Caco-2 (cell line): ENCODE data around the gene DHRS7. TPM values are rescaled to one million over a fixed set of nuclear protein-coding genes. Genes with fewer than 3 reads are reported as not detected.

Source experiments
- BruUV-seq: library from RNA; stranded (reverse); fragments of 400-500 nt; replicated peaks from 2 replicates; lab custom pipeline; 2021; lab: Mats Ljungman, UMichigan
- CTCF ChIA-PET: fragments of 300-600 bp; sonication (Branson Sonifier 250); formaldehyde crosslinking; loops from one replicate; lab custom pipeline; 2022; ENCODE audit warnings: antibody characterized with exemption; lab: Charles Lee
- POLR2A ChIA-PET: fragments of 300-600 bp; sonication (Branson Sonifier 250); formaldehyde crosslinking; loops from one replicate; lab custom pipeline; 2022; ENCODE audit warnings: antibody characterized with exemption; lab: Charles Lee
- DNase-seq, 2 experiments: peaks; one replicate each; pipeline versions ENCODE4 v3.0.0 to v3.0.0-alpha.2; 2020 to 2022
- H3K27me3 ChIP-seq: replicated peaks from 2 replicates; pipeline ENCODE4 v1.6.0; 2011; ENCODE audit warnings: low read length; ENCODE audit not compliant: control insufficient read depth, insufficient read depth
- H3K36me3 ChIP-seq: 2 replicates; pipeline ENCODE4 v1.5.1; 2011; ENCODE audit warnings: low read length; ENCODE audit not compliant: control insufficient read depth, insufficient read depth
- H3K4me1 ChIP-seq: fragments of 250-450 bp; sonication (Bioruptor Pico); 2 replicates; pipeline ENCODE4 v1.5.1; 2020; ENCODE audit warnings: mild to moderate bottlenecking
- H3K4me3 ChIP-seq: 2 replicates; pipeline ENCODE4 v1.5.1; 2011; ENCODE audit warnings: low read depth, mild to moderate bottlenecking, control low read depth, low read length
- H3K9me3 ChIP-seq: fragments of 250-450 bp; sonication (Bioruptor Pico); 2 replicates; pipeline ENCODE4 v1.5.1; 2020; ENCODE audit warnings: mild to moderate bottlenecking, moderate library complexity
- H3K27ac Mint-ChIP-seq: one replicate; pipeline ENCODE4 v1.8.0; 2022; ENCODE audit warnings: mixed read lengths; ENCODE audit not compliant: unreplicated experiment
- H3K27me3 Mint-ChIP-seq: one replicate; pipeline ENCODE4 v1.8.0; 2022; ENCODE audit warnings: mixed read lengths; ENCODE audit not compliant: insufficient read depth, unreplicated experiment
- H3K36me3 Mint-ChIP-seq: one replicate; pipeline ENCODE4 v1.8.0; 2022; ENCODE audit warnings: mild to moderate bottlenecking, mixed read lengths; ENCODE audit not compliant: insufficient read depth, unreplicated experiment
- H3K4me1 Mint-ChIP-seq: one replicate; pipeline ENCODE4 v1.8.0; 2022; ENCODE audit warnings: low read depth, mixed read lengths; ENCODE audit not compliant: unreplicated experiment
- H3K4me3 Mint-ChIP-seq: one replicate; pipeline ENCODE4 v1.8.0; 2022; ENCODE audit warnings: mild to moderate bottlenecking, moderate library complexity, mixed read lengths; ENCODE audit not compliant: unreplicated experiment
- H3K9me3 Mint-ChIP-seq: one replicate; pipeline ENCODE4 v1.8.0; 2022; ENCODE audit warnings: mixed read lengths; ENCODE audit not compliant: unreplicated experiment
- intact Hi-C: fragments of 100-400 bp; cut with micrococcal nuclease; formaldehyde crosslinking; loops from one replicate; pipeline ENCODE4 v1.10.0; 2022; ENCODE audit not compliant: unreplicated experiment
- total RNA-seq: library from RNA; stranded (reverse); gene quantifications from 2 replicates; pipeline ENCODE4 v1.2.3, GENCODE V29; 2022
- TF ChIP-seq, protein P1 (sequence below), 2 experiments: fragments of 200-600 bp in 1 of 2; IDR thresholded peaks; 1 replicate in 1 of 2; 2 replicates in 1 of 2; pipeline versions ENCODE4 v1.5.1 to v1.8.0; 2011 to 2022; ENCODE audit warnings: antibody characterized with exemption in 1 of 2, control low read depth in 1 of 2, inconsistent platforms in 1 of 2, low read depth in 1 of 2, low read length in 1 of 2, mild to moderate bottlenecking in 1 of 2, moderate library complexity in 1 of 2; ENCODE audit not compliant: insufficient read depth in 1 of 2, severe bottlenecking in 1 of 2, unreplicated experiment in 1 of 2

The DHRS7 gene
- total RNA-seq, 1 experiment from 2014 or later = 61.6 TPM

DNA sequence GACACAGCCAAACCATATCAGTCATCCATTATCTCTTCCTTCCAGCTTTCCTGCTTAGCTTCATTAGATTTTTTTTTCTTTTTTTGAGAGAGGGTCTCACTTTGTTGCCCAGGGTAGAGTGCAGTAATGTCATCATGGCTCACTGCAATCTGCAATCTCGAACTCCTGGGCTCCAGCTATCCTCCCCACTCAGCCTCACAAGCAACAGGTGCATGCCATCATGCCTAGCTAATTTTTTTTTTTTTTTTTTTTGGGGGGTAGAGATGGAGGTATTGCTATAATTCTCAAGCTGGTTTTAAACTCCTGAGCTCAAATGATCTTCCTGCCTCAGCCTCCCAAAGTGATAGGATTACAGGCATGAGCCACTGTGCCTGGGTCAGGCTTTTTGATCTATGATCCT is 45.5 kb upstream of the DHRS7 start:
- Mint-ChIP-seq H3K27ac (no peak overlapping the region), H3K27me3 (peaks cover 17% of the 10 kb centered on the region), H3K9me3 (no peaks in the 10 kb centered on the region), H3K4me3 (no peak overlapping the region), H3K36me3 (no peaks in the 10 kb centered on the region), H3K4me1 (no peaks in the 10 kb centered on the region)
- intact Hi-C loops = no loop called here
- ChIA-PET POLR2A (no interaction called here), CTCF (no interaction called here)
- Histone ChIP-seq H3K36me3 (no peaks in the 10 kb centered on the region), H3K27me3 (no peaks in the 10 kb centered on the region), H3K9me3 (no peaks in the 10 kb centered on the region), H3K4me1 (no peaks in the 10 kb centered on the region), H3K4me3 (no peak overlapping the region)
- TF ChIP-seq, protein P1, sequence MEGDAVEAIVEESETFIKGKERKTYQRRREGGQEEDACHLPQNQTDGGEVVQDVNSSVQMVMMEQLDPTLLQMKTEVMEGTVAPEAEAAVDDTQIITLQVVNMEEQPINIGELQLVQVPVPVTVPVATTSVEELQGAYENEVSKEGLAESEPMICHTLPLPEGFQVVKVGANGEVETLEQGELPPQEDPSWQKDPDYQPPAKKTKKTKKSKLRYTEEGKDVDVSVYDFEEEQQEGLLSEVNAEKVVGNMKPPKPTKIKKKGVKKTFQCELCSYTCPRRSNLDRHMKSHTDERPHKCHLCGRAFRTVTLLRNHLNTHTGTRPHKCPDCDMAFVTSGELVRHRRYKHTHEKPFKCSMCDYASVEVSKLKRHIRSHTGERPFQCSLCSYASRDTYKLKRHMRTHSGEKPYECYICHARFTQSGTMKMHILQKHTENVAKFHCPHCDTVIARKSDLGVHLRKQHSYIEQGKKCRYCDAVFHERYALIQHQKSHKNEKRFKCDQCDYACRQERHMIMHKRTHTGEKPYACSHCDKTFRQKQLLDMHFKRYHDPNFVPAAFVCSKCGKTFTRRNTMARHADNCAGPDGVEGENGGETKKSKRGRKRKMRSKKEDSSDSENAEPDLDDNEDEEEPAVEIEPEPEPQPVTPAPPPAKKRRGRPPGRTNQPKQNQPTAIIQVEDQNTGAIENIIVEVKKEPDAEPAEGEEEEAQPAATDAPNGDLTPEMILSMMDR (IDR thresholded peaks at IDR 0.05; ENCODE audit: insufficient read depth in 1 of 2, low read depth in 1 of 2, low read length in 1 of 2, severe bottlenecking in 1 of 2, unreplicated experiment in 1 of 2) = no peak
- DNase-seq = no peak
- BruUV-seq = no TSS peak

- intact Hi-C loops = loop anchor here (5.0 kb wide), 1 partner anchor 280 kb away; the partner anchor contains the start of gene C14orf39
- TF ChIP-seq, protein P1 (IDR thresholded peaks at IDR 0.05; ENCODE audit: insufficient read depth in 1 of 2, low read depth in 1 of 2, low read length in 1 of 2, severe bottlenecking in 1 of 2, unreplicated experiment in 1 of 2) = no peak
- Mint-ChIP-seq H3K9me3 (no peaks in the 10 kb centered on the region), H3K36me3 (no peaks in the 10 kb centered on the region), H3K4me3 (no peak overlapping the region), H3K27me3 (peaks cover 27% of the 10 kb centered on the region), H3K4me1 (no peaks in the 10 kb centered on the region), H3K27ac (no peak overlapping the region)
- CTCF ChIA-PET = no interaction called here
- H3K27me3 ChIP-seq = no peaks in the 10 kb centered on the region; the same call in 1 of the 2 replicates
- H3K36me3 ChIP-seq = no peaks in the 10 kb centered on the region
- H3K9me3 ChIP-seq = no peaks in the 10 kb centered on the region
- POLR2A ChIA-PET = no interaction called here
- DNase-seq = no peak
- no TSS peak for BruUV-seq
- no peaks in the 10 kb centered on the region for H3K4me1 ChIP-seq
- no peak overlapping the region for H3K4me3 ChIP-seq
These were observed 41.8 kb upstream of the DHRS7 start for GRCh38 chr14:60206837-60207533.

DNA sequence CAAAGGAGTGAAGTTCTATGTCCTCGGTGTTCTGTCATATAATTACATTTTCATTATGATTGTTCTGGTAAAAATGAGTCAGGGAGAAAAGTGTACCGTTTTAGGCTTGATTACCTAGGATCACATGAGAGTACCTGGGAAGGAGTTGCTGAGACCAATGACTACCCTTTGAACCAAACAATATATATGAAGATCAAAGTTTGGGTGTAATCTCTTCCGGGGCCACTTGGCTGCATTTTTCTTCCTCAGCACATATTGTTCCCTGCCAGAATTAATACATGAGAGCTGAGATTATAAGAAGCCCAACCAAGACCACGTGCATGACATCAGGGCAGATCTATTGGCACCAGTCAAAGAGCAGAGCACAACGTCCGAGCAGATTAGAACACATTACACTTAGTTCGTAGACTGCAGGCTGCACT is 41.1 kb upstream of the DHRS7 start:
- no TSS peak for BruUV-seq
- CTCF ChIA-PET = no interaction called here
- intact Hi-C loops = loop anchor here (5.0 kb wide), 1 partner anchor 281 kb away; the partner anchor contains the start of gene C14orf39

More for the DNA sequence above, 41.1 kb upstream of the DHRS7 start:
- Mint-ChIP-seq H3K4me1 (no peaks in the 10 kb centered on the region), H3K27me3 (peaks cover 30% of the 10 kb centered on the region), H3K4me3 (no peak overlapping the region), H3K9me3 (no peaks in the 10 kb centered on the region), H3K36me3 (no peaks in the 10 kb centered on the region), H3K27ac (no peak overlapping the region)
- TF ChIP-seq, protein P1 (IDR thresholded peaks at IDR 0.05; ENCODE audit: insufficient read depth in 1 of 2, low read depth in 1 of 2, low read length in 1 of 2, severe bottlenecking in 1 of 2, unreplicated experiment in 1 of 2) = no peak
- DNase-seq = no peak
- H3K4me3 ChIP-seq = no peak overlapping the region
- H3K27me3 ChIP-seq = no peaks in the 10 kb centered on the region; the same call in 1 of the 2 replicates
- no peaks in the 10 kb centered on the region for H3K4me1 ChIP-seq
- H3K9me3 ChIP-seq = no peaks in the 10 kb centered on the region
- POLR2A ChIA-PET = no interaction called here
- no peaks in the 10 kb centered on the region for H3K36me3 ChIP-seq
